Astrocyte of the hippocampus (primary cell): ENCODE data around the gene TMEM63B.
"Not testable (repeated sequence)": the region's sequence is repeated elsewhere in the genome, so short reads cannot be mapped to it uniquely, and the experiment has no call there.

ENCODE experiments used
- DNase-seq: peaks from one replicate; pipeline ENCODE4 v3.0.0; 2011; ENCODE audit warnings: low read depth, low spot score

Gene TMEM63B

GRCh38 chr6:44127186-44128019, at the start of gene TMEM63B, which contains the start of gene MRPL14:
Gene TMEM63B (plus strand): TSS chr6:44127554. CDS start chr6:44134585, 7,031 bp downstream.
Gene MRPL14 (minus strand): TSS chr6:44127452. CDS start chr6:44116611, 10,841 bp downstream.
- DNase-seq = peak; percentile 97

- DNase-seq = no peak
Measured at GRCh38 chr6:44078219-44078826, 49.0 kb upstream of the TMEM63B start.

- peak; percentile 83 for DNase-seq
Measured at GRCh38 chr6:44078827-44079671, 48.3 kb upstream of the TMEM63B start.

- DNase-seq = no peak
Measured at GRCh38 chr6:44079672-44080071, 47.7 kb upstream of the TMEM63B start.

GRCh38 chr6:44080561-44081521, 46.5 kb upstream of the TMEM63B start:
- DNase-seq = no peak

GRCh38 chr6:44081753-44082152, 45.6 kb upstream of the TMEM63B start:
- no peak for DNase-seq

- DNase-seq = no peak
Measured at GRCh38 chr6:44082872-44083321, 44.5 kb upstream of the TMEM63B start.

GRCh38 chr6:44084231-44085014, 42.9 kb upstream of the TMEM63B start:
- DNase-seq = no peak

GRCh38 chr6:44085219-44085618, 42.1 kb upstream of the TMEM63B start:
- DNase-seq = no peak

- peak; percentile 58 for DNase-seq
Measured at GRCh38 chr6:44086931-44087574, 40.3 kb upstream of the TMEM63B start.

GRCh38 chr6:44087623-44088022, 39.7 kb upstream of the TMEM63B start:
- no peak for DNase-seq

- DNase-seq = no peak
Measured at GRCh38 chr6:44088827-44089590, 38.3 kb upstream of the TMEM63B start.

GRCh38 chr6:44090465-44090864, 36.9 kb upstream of the TMEM63B start:
- DNase-seq = no peak

- not testable (repeated sequence) for DNase-seq
Measured at GRCh38 chr6:44091356-44091755, 36.0 kb upstream of the TMEM63B start.

- DNase-seq = no peak
Measured at GRCh38 chr6:44091981-44092884, 35.1 kb upstream of the TMEM63B start.

- no peak for DNase-seq
Measured at GRCh38 chr6:44093066-44093465, 34.3 kb upstream of the TMEM63B start.

- DNase-seq = no peak
Measured at GRCh38 chr6:44093750-44094402, 33.5 kb upstream of the TMEM63B start.
